Left hindlimb (tissue), 1 donor: ENCODE measurements around the gene PLXDC2.

Experiments
- DNase-seq: peaks from one replicate; pipeline ENCODE4 v3.0.0-alpha.2; 2018

Gene PLXDC2

GRCh38 chr10:20232079-20232705 lies 416.0 kb downstream of the PLXDC2 start:
- DNase-seq, result no peak

- no peak for DNase-seq
Measured at GRCh38 chr10:20233423-20233822, 417.2 kb downstream of the PLXDC2 start.

GRCh38 chr10:20234579-20234978 lies 418.3 kb downstream of the PLXDC2 start:
- no peak for DNase-seq

DNA sequence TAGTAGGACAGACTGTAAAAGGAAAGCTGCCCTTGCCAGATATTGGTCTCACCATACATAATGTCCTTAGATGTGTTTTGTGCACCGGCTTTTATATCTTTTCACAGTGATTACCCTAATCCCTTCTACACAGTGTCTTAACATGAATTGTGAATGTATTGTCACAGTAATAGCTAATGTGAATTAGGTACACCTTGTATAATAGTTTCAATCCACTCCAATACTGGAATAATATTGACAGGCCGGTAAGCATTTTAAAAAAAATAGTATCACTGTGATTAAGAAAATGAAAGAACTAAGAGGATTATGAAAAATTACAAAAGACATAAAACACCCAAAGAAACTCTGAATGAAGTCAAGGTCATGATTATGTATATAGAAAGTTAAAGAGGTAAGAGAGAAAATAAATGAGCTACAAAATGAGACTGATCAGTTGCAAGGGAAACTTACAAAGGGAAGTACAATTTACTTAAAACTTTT lies 420.9 kb downstream of the PLXDC2 start:
- no peak for DNase-seq

DNA sequence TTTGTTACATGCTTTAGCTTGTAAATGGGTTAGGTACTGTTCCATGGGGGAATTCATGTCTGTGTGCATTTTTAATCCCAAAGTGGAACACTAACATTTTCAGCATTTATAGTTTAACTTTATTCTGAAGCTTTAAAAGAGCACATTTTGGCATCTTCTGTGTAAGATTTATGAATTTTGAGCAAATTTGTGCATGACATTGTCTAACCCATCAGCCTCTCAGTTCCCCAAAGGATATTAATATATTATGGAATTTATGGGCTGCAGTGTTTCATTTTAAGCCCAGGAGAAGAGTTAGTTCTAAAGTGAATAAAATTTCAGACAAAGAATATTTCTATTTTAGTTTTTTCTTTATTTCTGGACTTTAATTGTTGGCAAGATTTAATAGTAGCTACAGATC lies 421.4 kb downstream of the PLXDC2 start:
- no peak for DNase-seq

DNA sequence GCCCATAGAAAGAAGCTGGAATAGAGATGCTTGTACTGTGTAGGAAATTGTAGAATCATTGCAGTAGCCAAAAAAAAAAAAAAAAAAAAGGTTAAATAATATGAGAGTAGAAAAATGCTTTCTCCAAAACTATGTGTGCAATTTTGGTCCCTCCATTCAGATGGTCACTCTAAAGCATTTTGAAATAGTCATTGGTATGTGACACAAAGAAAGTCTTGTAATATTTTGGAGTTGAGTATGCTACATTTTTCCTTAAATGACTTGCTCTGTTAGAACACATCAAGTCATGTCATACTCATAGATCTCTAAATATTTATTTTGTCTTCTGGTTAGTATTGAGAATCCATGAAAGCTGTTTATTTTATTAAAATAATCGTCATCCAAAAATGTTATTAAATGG lies 424.4 kb downstream of the PLXDC2 start:
- no peak for DNase-seq

DNA sequence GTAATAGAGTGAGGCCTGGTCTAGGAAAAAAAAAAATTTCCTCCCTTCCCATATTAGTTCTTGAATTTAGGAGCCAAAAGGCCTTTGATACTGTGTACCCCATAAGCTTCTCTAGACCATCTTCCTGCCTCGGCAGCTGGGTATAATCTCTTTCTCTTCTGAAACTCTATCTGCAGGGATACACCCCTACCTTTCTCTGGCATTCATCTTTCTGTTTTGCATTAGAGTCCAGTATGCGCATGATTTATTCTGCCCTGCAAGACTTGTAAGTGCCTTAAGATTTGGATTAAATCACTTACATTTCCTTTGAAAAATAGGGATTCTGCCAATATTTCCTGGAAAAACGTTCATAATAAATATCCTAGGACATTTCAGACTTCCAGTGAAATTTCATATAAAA lies 431.2 kb downstream of the PLXDC2 start:
- DNase-seq, result no peak

- no peak for DNase-seq
Measured at GRCh38 chr10:20247891-20248708, 431.9 kb downstream of the PLXDC2 start.

DNA sequence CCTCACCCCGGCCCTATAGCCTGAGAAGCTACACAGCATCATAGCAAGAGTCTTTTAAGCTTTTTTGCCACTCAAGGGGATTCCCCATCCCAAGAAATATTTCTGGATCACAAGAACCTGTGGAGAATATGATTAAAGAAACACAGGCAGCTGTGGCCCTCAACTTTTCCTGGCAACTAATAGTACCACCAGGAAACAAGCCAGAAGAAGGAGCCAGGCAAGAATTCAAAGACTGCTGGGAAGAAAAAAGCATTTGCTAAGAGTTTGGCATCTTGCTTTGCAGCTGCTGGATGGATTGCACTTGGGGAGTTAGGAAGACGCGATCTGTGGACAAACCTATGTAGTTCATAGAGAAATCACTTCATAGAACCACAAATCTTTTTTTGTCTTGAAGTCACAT lies 437.8 kb downstream of the PLXDC2 start:
- DNase-seq, result peak; percentile 79

DNA sequence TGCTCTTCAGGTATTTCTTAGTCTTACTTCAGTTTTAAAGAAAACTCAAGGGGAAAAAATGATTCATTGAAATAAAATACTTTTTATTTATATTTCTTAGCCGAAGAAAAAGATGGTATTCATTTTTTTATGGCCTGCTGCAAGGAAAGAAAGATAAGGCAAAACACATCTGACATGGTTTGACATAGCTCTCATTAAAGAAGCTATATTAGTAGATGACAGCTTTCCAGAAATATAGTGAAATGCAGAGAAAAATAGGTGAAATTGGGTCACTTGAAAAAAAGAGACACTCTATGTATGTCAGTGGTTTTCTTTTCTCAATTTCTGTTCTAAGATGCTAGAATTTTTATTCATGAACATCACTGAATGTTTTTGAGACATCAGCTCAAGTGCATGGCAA lies 438.3 kb downstream of the PLXDC2 start:
- DNase-seq, result no peak

GRCh38 chr10:20256969-20257368 lies 440.7 kb downstream of the PLXDC2 start:
- no peak for DNase-seq

DNA sequence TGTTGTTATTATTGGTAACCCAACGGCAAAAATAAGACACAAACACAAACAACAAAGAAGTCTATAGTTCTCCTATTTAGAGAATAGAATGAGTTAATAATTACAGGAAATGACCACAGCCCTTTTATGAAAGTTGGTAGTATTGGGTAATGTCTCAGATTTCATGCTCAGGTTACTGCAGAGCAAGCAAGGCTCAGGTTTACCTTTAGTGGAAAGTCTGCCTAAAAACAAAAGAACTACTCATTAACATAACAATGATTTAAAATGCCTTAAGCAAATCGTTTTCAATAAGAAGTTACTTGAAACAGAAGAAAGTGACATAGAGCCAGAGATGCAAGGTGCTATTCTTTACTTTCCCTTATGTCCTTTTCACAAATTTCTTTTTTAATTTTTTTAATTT lies 441.2 kb downstream of the PLXDC2 start:
- no peak for DNase-seq

DNA sequence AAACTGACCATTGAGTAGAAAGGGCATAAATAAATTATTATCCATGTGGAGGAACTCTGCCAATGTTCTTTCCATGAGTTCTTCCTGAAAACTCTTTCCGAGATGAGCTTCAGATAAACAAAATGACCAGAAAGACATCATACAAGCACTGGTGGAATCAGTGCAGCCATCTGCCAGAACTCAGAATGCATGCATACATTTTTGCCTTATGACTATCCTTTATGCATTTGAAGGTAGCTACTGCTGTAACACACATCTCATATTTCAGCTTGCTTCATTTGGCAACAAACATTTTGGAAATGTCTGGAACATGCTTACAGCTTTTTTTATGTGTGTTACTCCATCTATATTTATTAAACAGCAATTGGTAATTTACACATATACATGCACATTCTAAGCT lies 448.9 kb downstream of the PLXDC2 start:
- DNase-seq, result no peak

DNA sequence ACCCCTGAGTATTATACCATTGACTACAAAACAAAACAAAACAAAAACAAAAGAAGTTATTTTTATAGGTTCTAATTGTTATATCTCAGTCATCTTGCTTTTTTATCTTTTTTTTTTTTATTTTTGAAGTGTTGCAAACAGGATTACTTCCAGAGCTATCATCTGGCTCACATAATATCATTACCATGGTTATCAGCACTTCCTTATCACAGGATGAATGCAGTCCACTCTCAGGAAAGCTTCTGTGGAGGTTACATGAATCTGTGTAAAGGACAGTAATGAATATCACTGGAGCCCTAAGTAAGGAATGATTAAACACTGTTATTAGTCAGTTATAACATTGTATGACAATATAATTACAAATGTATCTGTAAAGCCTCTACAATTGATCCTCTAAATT lies 451.5 kb downstream of the PLXDC2 start:
- DNase-seq, result no peak

GRCh38 chr10:20271490-20271889 lies 455.3 kb downstream of the PLXDC2 start:
- DNase-seq, result no peak

GRCh38 chr10:20272608-20273007 lies 456.4 kb downstream of the PLXDC2 start:
- DNase-seq, result no peak

- DNase-seq, result no peak
Measured at GRCh38 chr10:20274571-20274970, 458.3 kb downstream of the PLXDC2 start.

DNA sequence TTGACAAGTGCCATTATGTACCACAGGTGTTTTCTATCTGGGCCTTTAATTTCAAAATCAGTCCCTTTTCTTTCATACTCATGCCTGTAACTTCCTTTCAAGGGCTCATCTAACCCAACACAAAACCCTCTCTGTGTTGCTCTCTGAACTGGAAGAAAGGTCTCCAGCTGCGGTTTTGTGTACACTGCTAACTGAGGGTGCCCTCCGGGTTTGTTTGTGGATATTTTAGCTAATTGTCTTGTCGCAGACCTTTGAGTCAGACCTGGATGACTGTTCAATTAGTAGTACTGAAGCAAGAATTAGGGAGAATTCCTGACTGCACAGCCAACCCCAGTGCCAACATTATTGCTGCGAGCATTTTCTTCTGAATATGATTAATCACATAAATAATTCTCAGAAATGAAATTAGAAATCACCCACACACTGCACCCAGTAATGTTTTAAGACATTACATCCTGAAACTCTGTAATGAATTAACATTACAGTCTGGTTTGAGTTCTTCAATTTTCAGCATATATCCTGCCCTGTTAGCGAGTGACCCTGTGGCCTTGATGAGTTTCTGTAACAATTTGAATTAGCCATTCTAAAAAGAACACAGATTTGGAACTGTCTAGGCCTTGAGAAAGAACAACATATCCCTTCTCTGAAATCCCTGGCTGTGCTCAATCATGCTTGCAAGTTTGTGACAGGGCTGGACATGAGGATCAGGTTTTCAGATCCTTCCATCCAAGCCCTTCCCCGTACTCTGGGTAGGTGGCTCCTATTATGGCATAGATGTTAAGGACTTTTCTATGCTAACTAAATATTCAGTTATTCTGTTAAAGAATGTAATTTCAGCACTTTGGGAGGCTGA lies 460.1 kb downstream of the PLXDC2 start:
- no peak for DNase-seq

- no peak for DNase-seq
Measured at GRCh38 chr10:20277820-20278219, 461.6 kb downstream of the PLXDC2 start.

DNA sequence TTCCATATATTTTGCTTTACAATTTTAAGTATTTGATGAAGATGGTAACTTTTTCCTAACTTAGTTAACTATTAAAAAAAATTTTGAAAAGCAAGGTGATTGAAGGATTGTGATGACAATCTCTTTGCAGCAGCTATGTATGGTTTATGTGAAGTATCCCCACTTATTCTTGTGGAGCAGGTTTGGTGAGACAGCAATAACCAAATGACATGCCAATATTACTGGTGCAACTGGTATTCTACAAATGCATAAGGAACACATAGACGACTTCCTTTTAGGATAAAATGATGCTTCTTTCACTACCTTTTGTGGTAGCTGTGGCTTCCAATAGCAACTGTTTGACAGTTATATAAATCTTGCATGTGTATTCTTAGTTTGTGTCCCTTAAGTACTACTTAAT lies 465.3 kb downstream of the PLXDC2 start:
- DNase-seq, result no peak

DNA sequence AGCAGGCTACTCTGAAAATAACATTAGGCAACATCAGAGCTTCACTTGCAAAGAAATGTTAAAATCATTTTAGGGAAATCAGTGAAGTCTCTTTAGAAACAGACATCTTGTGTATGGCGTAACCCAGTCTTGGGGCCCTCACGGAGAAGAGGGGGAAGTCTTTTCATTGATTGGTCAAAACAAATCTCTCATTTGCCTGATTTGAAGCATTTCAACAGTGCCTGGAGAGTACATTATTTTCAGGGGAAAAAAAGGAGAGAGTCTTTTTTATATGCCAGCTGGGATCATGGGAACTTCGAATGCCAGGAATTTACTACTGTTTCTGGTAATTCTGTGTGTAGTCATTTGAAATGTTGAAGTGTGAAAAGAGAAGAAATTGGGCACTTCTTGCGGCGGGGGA lies 471.4 kb downstream of the PLXDC2 start:
- DNase-seq, result peak; percentile 50

- DNase-seq, result peak; percentile 45
Measured at GRCh38 chr10:20288060-20288459, 471.8 kb downstream of the PLXDC2 start.

GRCh38 chr10:20289070-20289828 lies 473.0 kb downstream of the PLXDC2 start:
- DNase-seq, result peak; percentile 54
